ENCODE data around the gene CDR2. TPM values are rescaled to one million over a fixed set of nuclear protein-coding genes. Genes with fewer than 3 reads are reported as not detected.

Gene CDR2
- total RNA-seq, 4 donors from 2014 or later: 6.6 to 21.4 (median 8.7) TPM

GRCh38 chr16:22400900-22401299 is 26.5 kb upstream of the CDR2 start:
- H3K4me1 ChIP-seq: peaks cover 0 to 10% (median 6%) of the 10 kb centered on the region in 3 donors
- H3K4me3 ChIP-seq: no peak overlapping the region
- H3K36me3 ChIP-seq: peaks cover 0 to 3% (median 0%) of the 10 kb centered on the region in 3 donors
- no peaks in the 10 kb centered on the region for H3K9me3 ChIP-seq
- H3K27me3 ChIP-seq: no peaks in the 10 kb centered on the region
- H3K27ac ChIP-seq: no peak overlapping the region
- TF ChIP-seq POLR2A (IDR thresholded peaks at IDR 0.05) (no peak), CTCF (IDR thresholded peaks at IDR 0.05) (no peak)
- no peak for DNase-seq
- intact Hi-C loops (cut with DNase I): no loop called here
- WGBS, 2 donors: 44 to 84% methylated on average over 2 to 3 of the region's 3 CpGs

- H3K9me3 ChIP-seq: no peaks in the 10 kb centered on the region
- H3K4me3 ChIP-seq: no peak overlapping the region
- TF ChIP-seq POLR2A (IDR thresholded peaks at IDR 0.05): no peak
- no peak for TF ChIP-seq CTCF (IDR thresholded peaks at IDR 0.05)
- no peaks in the 10 kb centered on the region for H3K36me3 ChIP-seq
- no peaks in the 10 kb centered on the region for H3K27me3 ChIP-seq
- peaks cover 0 to 10% (median 6%) of the 10 kb centered on the region in 3 donors for H3K4me1 ChIP-seq
- no peak for DNase-seq
- intact Hi-C loops (cut with DNase I): no loop called here
- no peak overlapping the region for H3K27ac ChIP-seq
Measured at GRCh38 chr16:22397931-22398330, 23.5 kb upstream of the CDR2 start.

GRCh38 chr16:22397464-22397863 is 23.0 kb upstream of the CDR2 start:
- H3K4me1 ChIP-seq: peaks cover 0 to 9% (median 6%) of the 10 kb centered on the region in 3 donors
- WGBS, 2 donors: 61 to 70% methylated on average over 1 of the region's 1 CpG
- H3K4me3 ChIP-seq: no peak overlapping the region
- intact Hi-C loops (cut with DNase I): no loop called here
- no peaks in the 10 kb centered on the region for H3K36me3 ChIP-seq
- no peaks in the 10 kb centered on the region for H3K27me3 ChIP-seq
- TF ChIP-seq POLR2A (IDR thresholded peaks at IDR 0.05) (no peak), CTCF (IDR thresholded peaks at IDR 0.05) (no peak)
- no peaks in the 10 kb centered on the region for H3K9me3 ChIP-seq
- H3K27ac ChIP-seq: no peak overlapping the region
- no peak for DNase-seq

- TF ChIP-seq CTCF (IDR thresholded peaks at IDR 0.05): no peak
- TF ChIP-seq POLR2A (IDR thresholded peaks at IDR 0.05): no peak
- Histone ChIP-seq H3K36me3 (no peaks in the 10 kb centered on the region), H3K4me3 (no peak overlapping the region), H3K9me3 (no peaks in the 10 kb centered on the region), H3K4me1 (no peaks in the 10 kb centered on the region), H3K27ac (no peak overlapping the region), H3K27me3 (no peaks in the 10 kb centered on the region)
- no peak for DNase-seq
- WGBS, 2 donors: 92 to 94% methylated on average over 4 of the region's 4 CpGs
- intact Hi-C loops (cut with DNase I): no loop called here
Measured at GRCh38 chr16:22395960-22396359, 21.5 kb upstream of the CDR2 start.

GRCh38 chr16:22394121-22394520 is 19.7 kb upstream of the CDR2 start:
- no peak overlapping the region for H3K4me3 ChIP-seq
- no peaks in the 10 kb centered on the region for H3K4me1 ChIP-seq
- no peak overlapping the region for H3K27ac ChIP-seq
- TF ChIP-seq POLR2A (IDR thresholded peaks at IDR 0.05) (no peak), CTCF (IDR thresholded peaks at IDR 0.05) (no peak)
- DNase-seq: no peak
- intact Hi-C loops (cut with DNase I): no loop called here
- H3K9me3 ChIP-seq: no peaks in the 10 kb centered on the region
- 91 to 95% methylated on average over 1 of the region's 1 CpG for WGBS, 2 donors
- no peaks in the 10 kb centered on the region for H3K36me3 ChIP-seq
- H3K27me3 ChIP-seq: no peaks in the 10 kb centered on the region

Measured in esophagus squamous epithelium (tissue), 5 donors.